ENCODE data around the gene FERMT3. TPM values are rescaled to one million over a fixed set of nuclear protein-coding genes. Genes with fewer than 3 reads are reported as not detected.

FERMT3 gene
- total RNA-seq, 2 experiments from 2014 or later, result 195 to 203 TPM

DNA sequence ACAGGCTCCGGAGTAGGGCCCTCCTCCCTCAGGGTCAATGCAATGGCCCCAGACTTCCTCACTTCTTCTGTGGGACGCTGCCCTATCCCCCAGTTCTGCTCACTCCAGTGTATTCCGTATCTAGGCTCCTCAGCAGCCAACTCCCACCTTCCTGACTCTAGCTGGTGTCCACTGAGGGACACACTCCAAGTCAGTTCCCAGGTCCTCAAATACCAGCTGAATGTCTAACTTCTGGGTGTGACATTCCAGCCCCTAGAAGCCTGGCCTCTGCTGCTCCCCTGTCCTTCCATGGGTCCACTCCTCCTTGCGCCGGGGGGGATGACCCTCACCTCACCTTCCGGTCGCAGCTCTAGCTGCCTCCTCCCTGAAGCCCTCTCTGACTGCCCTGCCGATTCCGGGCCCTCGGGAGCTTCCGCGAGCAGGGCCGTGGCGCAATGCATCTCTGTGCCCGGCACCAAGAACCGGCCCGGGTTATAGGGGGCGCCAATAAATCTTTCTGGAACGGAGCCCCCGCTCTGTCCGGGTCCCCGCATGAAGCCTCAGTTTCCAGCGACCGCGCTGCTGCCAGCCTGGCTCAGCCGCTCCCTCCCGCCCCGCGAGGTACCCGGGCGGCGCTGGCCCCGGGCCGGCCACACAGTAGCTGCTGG, 62.5 kb downstream of the FERMT3 start:
- peaks cover 8% of the 10 kb centered on the region for H3K36me3 Mint-ChIP-seq
- H3K27ac Mint-ChIP-seq, result peak overlapping the region; percentile 95
- no peaks in the 10 kb centered on the region for H3K27me3 Mint-ChIP-seq
- DNase-seq, result peak; percentile 66
- H3K4me3 Mint-ChIP-seq, result peak overlapping the region; percentile 89
- H3K4me1 Mint-ChIP-seq (ENCODE audit: low read depth), result peaks cover 15% of the 10 kb centered on the region
- intact Hi-C loops (cut with micrococcal nuclease), result loop anchor here (1.0 kb wide), 1 partner anchor 18 kb away; the partner anchor contains the start of gene PLCB3
- ChIA-PET POLR2A (interaction anchor here (0.8 to 4.1 kb wide), 15 partner anchors 9 to 84 kb away, joined by 3 to 36 read pairs (median 8); partner anchors contain the start of genes BAD, ESRRA, FERMT3 and FKBP2), CTCF (interaction anchor here (0.6 to 6.4 kb wide), 12 partner anchors 16 to 74 kb away, joined by 3 to 46 read pairs (median 4); partner anchors contain the start of genes BAD, CATSPERZ, ESRRA and FERMT3)
- H3K9me3 Mint-ChIP-seq, result no peaks in the 10 kb centered on the region

DNA sequence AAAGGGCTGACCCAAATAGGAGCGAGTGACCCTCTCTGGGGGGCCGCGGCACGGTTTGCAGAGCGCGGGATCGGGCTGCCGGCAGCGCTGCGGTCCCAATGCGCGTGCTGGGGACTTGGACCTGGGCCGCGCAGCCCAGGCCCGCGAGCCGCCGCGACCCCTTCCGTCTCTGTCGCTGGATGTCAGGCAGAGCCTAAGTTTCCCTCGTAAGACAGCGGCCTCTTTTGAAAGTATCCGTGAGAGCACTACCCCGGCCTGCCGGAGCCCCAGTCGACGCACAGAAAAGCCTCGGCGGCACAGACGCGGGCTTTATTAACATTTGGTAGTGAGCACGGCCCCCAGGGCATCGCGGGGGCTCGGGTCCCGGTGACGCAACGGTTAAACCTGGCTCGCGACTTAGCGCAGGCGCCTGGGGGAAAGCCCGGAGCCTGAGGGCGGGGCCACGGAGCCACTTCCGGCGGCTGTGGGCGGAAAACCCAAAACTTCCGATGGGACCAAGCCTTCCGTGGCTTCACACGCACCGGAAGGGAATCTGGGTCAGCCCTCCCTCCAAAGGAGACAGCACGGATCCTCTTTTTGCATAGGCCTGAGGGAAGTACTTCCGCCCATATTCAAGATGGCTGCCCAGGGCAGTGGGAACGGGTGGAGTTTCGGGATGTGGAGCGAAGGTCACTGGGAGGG, 63.2 kb downstream of the FERMT3 start:
- Mint-ChIP-seq H3K27me3 (no peaks in the 10 kb centered on the region), H3K4me1 (ENCODE audit: low read depth) (peaks cover 15% of the 10 kb centered on the region), H3K27ac (peak overlapping the region; percentile 95), H3K36me3 (peaks cover 8% of the 10 kb centered on the region), H3K9me3 (no peaks in the 10 kb centered on the region), H3K4me3 (peak overlapping the region; percentile 89)
- CTCF ChIA-PET, result interaction anchor here (0.7 to 6.4 kb wide), 12 partner anchors 16 to 65 kb away, joined by 3 to 46 read pairs (median 4); partner anchors contain the start of genes CATSPERZ, ESRRA, FERMT3 and GPR137
- POLR2A ChIA-PET, result interaction anchor here (0.8 to 4.1 kb wide), 14 partner anchors 9 to 84 kb away, joined by 3 to 36 read pairs (median 6); partner anchors contain the start of genes BAD, FERMT3, FKBP2 and GPR137
- DNase-seq, result peak; percentile 99
- intact Hi-C loops (cut with micrococcal nuclease), result loop anchor here (1.0 to 2.0 kb wide), 8 partner anchors 16 to 84 kb away; partner anchors contain the start of genes ESRRA, FKBP2, GPR137 and PLCB3

Other genes starting within 250 kb of the FERMT3 start
- 100 to 1,000 TPM; 559 to 581 TPM for gene COX8A, start 232.1 kb upstream of the FERMT3 start, total RNA-seq
- gene OTUB1, start 220.3 kb upstream of the FERMT3 start, total RNA-seq, result 10 to 100 TPM; 69.5 to 72.2 TPM
- under 1 TPM; 0.36 to 0.50 TPM for gene FLRT1, start 170.8 kb upstream of the FERMT3 start, total RNA-seq
- gene MACROD1, start 40.6 kb upstream of the FERMT3 start, total RNA-seq, result 10 to 100 TPM; 24.5 to 31.0 TPM
- 100 to 1,000 TPM; 402 to 413 TPM for gene STIP1, start 20.6 kb upstream of the FERMT3 start, total RNA-seq
- gene TRPT1, start 19.5 kb downstream of the FERMT3 start, total RNA-seq, result 10 to 100 TPM; 30.4 to 35.6 TPM
- gene NUDT22, start 19.6 kb downstream of the FERMT3 start, total RNA-seq, result 10 to 100 TPM; 69.8 to 79.8 TPM
- gene DNAJC4, start 23.8 kb downstream of the FERMT3 start, total RNA-seq, result 10 to 100 TPM; 22.5 to 26.2 TPM
- gene VEGFB, start 27.9 kb downstream of the FERMT3 start, total RNA-seq, result 10 to 100 TPM; 78.9 to 82.1 TPM
- 10 to 100 TPM; 28.7 to 34.9 TPM for gene FKBP2, start 34.4 kb downstream of the FERMT3 start, total RNA-seq
- gene PPP1R14B, start 40.2 kb downstream of the FERMT3 start, total RNA-seq, result 100 to 1,000 TPM; 238 to 242 TPM
- 10 to 100 TPM; 10.4 to 12.3 TPM for gene PLCB3, start 44.8 kb downstream of the FERMT3 start, total RNA-seq
- gene BAD, start 77.9 kb downstream of the FERMT3 start, total RNA-seq, result 10 to 100 TPM; 23.7 to 24.2 TPM
- 10 to 100 TPM; 28.7 to 31.6 TPM for gene GPR137, start 79.1 kb downstream of the FERMT3 start, total RNA-seq
- under 1 TPM in 1 of 2 experiments, not detected in 1; 0.34 TPM for gene KCNK4, start 84.6 kb downstream of the FERMT3 start, total RNA-seq
- gene CATSPERZ, start 93.6 kb downstream of the FERMT3 start, total RNA-seq, result not detected
- 10 to 100 TPM; 32.8 to 35.6 TPM for gene ESRRA, start 98.8 kb downstream of the FERMT3 start, total RNA-seq
- 100 to 1,000 TPM; 255 to 258 TPM for gene TRMT112, start 110.8 kb downstream of the FERMT3 start, total RNA-seq
- gene PRDX5, start 111.4 kb downstream of the FERMT3 start, total RNA-seq, result 100 to 1,000 TPM; 156 to 164 TPM
- 10 to 100 TPM; 69.5 to 74.5 TPM for gene CCDC88B, start 133.5 kb downstream of the FERMT3 start, total RNA-seq
- gene RPS6KA4, start 152.4 kb downstream of the FERMT3 start, total RNA-seq, result 10 to 100 TPM; 31.4 to 34.3 TPM

Data from activated CD4-positive, alpha-beta memory T cell treated with anti-CD3 and anti-CD28 coated beads for 36 hours (primary cell).